SK-N-MC (cell line): Measurements from ENCODE around the gene LPAR1.

Experiments
- EZH2 ChIP-seq: fragments of 200-600 bp; sonication (generic); IDR thresholded peaks from one replicate; pipeline ENCODE4 v1.6.1; 2017; ENCODE audit warnings: antibody characterized with exemption
- FOXP2 ChIP-seq: optimal IDR thresholded peaks from 2 replicates; pipeline ENCODE3; 2011; ENCODE audit warnings: mild to moderate bottlenecking, moderate library complexity; ENCODE audit not compliant: insufficient read depth; ENCODE audit errors: extremely low read length, control extremely low read depth
- POLR2AphosphoS5 ChIP-seq: IDR thresholded peaks from 2 replicates; pipeline ENCODE4 v1.6.1; 2012; ENCODE audit warnings: mild to moderate bottlenecking, low read depth, low read length, borderline replicate concordance

DNA sequence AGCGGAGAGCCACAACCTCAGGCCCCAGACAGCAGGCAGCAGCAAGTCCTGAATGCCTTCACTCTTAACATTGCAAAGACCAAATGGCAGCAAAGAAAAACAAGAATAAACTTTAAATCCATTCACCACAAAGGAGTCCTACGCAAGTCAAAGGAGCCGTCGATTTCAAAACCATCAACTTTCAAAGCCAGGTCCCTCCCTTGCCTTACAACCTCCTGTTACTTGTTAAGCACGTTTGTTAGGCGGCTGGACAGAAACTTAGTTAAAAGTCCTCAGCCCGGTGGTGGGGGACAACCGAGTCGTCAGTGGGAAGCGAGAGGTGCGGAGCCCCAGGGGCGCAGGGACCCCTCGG, 938 bp downstream of the LPAR1 start:
- TF ChIP-seq POLR2AphosphoS5 (0 out of 2 replicates have a peak, but pooled peaks have one; percentile 6), EZH2 (no peak), FOXP2 (no peak)
